ENCODE data around the gene RASGRF1.
"Not testable (repeated sequence)": the region's sequence is repeated elsewhere in the genome, so short reads cannot be mapped to it uniquely, and the experiment has no call there.

The RASGRF1 gene

GRCh38 chr15:78997981-78998499, 92.5 kb downstream of the RASGRF1 start:
- TF ChIP-seq CTCF (conservative IDR thresholded peaks at IDR 0.05): no peak
- H3K27ac ChIP-seq: no peak overlapping the region

DNA sequence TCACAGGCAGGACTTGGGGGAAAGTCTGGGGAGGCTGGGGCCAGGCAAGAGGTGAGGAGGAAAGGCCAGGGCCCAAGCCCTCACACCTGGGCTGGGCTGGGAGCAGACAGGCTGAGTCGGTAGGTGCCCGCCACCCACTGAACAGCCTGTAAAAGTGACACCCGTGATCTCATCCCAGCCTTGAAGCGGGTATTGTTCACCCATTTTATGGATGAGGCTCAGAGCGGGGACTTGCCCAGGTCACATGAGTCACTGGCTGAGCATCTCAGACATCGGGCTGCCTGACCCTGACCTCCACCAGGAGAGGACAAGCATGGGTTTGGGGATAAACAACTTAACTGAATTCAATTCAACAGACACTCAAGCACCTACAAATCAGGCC, 93.7 kb downstream of the RASGRF1 start:
- H3K27ac ChIP-seq: no peak overlapping the region
- no peak for TF ChIP-seq CTCF (conservative IDR thresholded peaks at IDR 0.05)

DNA sequence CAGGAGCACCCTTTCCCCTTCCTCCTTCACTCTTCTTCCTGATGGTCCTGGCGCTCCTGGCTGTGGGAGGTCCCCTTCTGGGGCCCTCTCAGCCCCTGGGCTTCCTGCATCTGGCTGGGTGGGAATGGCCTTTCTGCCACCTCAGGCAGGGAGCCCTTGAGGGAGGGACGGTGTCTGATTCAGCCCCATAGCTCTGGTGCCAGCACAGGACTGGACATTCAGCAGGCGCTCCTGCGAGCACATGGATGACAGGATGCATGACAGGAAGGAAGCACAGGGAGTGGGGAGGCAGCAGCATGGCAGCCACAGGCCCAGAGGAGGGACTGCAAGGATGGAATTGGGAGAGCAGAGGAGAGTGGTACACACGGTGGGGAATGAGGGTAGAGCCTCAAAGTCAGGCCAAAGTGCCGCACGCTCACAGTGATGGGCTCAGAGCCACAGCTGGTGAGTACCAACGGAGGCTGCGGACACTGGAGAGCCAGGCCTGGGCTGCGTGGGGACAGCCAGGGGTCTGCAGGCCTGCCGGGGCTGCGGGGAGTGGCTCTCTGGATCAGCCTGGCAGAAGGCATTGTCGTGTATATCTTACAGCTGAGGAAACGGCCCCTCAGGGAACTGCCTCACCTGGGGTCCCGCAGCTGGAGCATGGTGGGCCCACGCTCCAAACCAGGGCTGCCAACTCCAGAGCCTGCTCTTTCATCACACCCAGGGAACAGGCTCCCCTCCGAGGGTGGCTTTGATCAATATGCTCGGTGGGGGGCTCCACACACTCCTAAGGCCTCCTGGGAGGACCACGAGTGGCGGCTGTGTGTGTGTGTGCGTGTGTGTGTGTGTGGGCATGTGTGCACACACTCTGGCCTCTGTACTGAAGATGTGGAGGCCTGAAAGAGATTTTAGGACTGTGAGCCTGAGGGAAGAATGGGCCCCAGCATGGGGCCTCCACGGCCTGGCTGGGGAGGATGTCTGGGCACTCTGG, 94.4 kb downstream of the RASGRF1 start:
- no peak overlapping the region for H3K27ac ChIP-seq
- no peak for TF ChIP-seq CTCF (conservative IDR thresholded peaks at IDR 0.05)

GRCh38 chr15:78995161-78995560, 95.4 kb downstream of the RASGRF1 start:
- not testable (repeated sequence) for H3K27ac ChIP-seq

- TF ChIP-seq CTCF (conservative IDR thresholded peaks at IDR 0.05): no peak
- no peak overlapping the region for H3K27ac ChIP-seq
Observed at GRCh38 chr15:78993931-78994530, 96.5 kb downstream of the RASGRF1 start.

DNA sequence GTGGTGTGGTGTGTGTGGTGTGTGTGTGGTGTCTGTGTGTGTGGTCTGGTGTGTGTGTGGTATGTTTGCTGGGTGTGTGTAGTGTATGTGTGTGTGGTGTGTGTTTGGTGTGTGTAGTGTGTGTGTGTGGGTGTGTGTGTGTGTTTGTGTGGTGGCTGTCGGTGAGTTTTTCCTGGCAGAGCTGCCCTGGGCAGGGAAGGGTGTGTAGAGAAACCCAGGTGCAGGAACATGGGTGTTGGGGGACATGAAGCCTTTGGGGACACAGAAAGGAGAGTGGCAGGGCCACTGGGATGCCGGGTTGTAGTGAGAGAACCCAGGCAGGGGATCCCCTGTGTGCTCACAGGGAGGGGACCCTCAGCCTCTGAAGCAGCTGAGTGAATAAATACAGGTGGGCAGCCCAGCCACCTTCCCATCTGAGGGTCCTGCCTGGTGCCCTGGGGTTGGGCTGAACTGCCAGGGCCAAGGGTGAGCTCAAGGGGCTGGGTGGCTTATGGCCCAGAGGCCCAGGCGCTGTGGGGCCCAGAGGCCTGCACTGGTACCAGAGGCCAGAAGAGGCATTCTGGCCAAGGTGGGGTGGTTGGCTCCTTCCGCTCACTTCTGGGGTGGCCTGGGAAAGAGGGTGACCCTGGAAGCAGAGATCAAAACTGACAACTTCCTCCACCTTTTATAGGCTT, 97.2 kb downstream of the RASGRF1 start:
- H3K27ac ChIP-seq: no peak overlapping the region

More for the DNA sequence above, 97.2 kb downstream of the RASGRF1 start:
- TF ChIP-seq CTCF (conservative IDR thresholded peaks at IDR 0.05): no peak
